A673 (cell line): ENCODE data around the gene QRICH2. TPM values are rescaled to one million over a fixed set of nuclear protein-coding genes. Genes with fewer than 3 reads are reported as not detected.

ENCODE experiments used
- BruUV-seq: library from RNA; stranded (reverse); fragments of 400-500 nt; replicated peaks from 2 replicates; lab custom pipeline; 2021; lab: Mats Ljungman, UMichigan
- CTCF ChIA-PET: fragments of 300-600 bp; sonication (Branson Sonifier 250); formaldehyde crosslinking; loops from one replicate; lab custom pipeline; 2022; ENCODE audit warnings: antibody characterized with exemption; lab: Charles Lee
- POLR2A ChIA-PET: fragments of 300-600 bp; sonication (Branson Sonifier 250); formaldehyde crosslinking; loops from one replicate; lab custom pipeline; 2022; ENCODE audit warnings: antibody characterized with exemption; ENCODE audit not compliant: low non-redundant PET; lab: Charles Lee
- DNase-seq: peaks from one replicate; pipeline ENCODE4 v3.0.0-alpha.2; 2015; ENCODE audit warnings: low spot score
- H3K27ac ChIP-seq: fragments of 200-600 bp; sonication (generic); 2 replicates; pipeline ENCODE4 v1.5.1; 2016; ENCODE audit warnings: mixed run types, low read depth, mild to moderate bottlenecking, mixed read lengths, antibody characterized with exemption, low read length; ENCODE audit not compliant: poor library complexity, severe bottlenecking
- H3K27me3 ChIP-seq: fragments of 200-600 bp; sonication (generic); replicated peaks from 2 replicates; pipeline ENCODE4 v1.6.1; 2017; ENCODE audit warnings: mixed run types, low read depth, mild to moderate bottlenecking, mixed read lengths, antibody characterized with exemption, low read length; ENCODE audit not compliant: insufficient read depth, poor library complexity
- H3K36me3 ChIP-seq: fragments of 200-600 bp; sonication (generic); 2 replicates; pipeline ENCODE4 v1.6.1; 2016; ENCODE audit warnings: mixed run types, mild to moderate bottlenecking, mixed read lengths, antibody characterized with exemption, low read length; ENCODE audit not compliant: insufficient read depth, poor library complexity, severe bottlenecking
- H3K4me1 ChIP-seq: fragments of 200-600 bp; sonication (generic); 2 replicates; pipeline ENCODE4 v1.6.1; 2017; ENCODE audit warnings: mixed run types, mild to moderate bottlenecking, mixed read lengths, antibody characterized with exemption, low read length; ENCODE audit not compliant: insufficient read depth, poor library complexity, severe bottlenecking
- H3K4me3 ChIP-seq: fragments of 200-600 bp; sonication (generic); 2 replicates; pipeline ENCODE4 v1.5.1; 2016; ENCODE audit warnings: low read depth, mixed run types, mild to moderate bottlenecking, mixed read lengths, low read length; ENCODE audit not compliant: poor library complexity, severe bottlenecking
- H3K9me3 ChIP-seq: fragments of 200-600 bp; sonication (generic); 2 replicates; pipeline ENCODE4 v1.6.1; 2016; ENCODE audit warnings: mixed run types, low read depth, mild to moderate bottlenecking, mixed read lengths, antibody characterized with exemption, low read length; ENCODE audit not compliant: poor library complexity, severe bottlenecking
- EZH2 ChIP-seq: fragments of 200-600 bp; sonication (generic); IDR thresholded peaks from 2 replicates; pipeline ENCODE4 v1.6.1; 2017; ENCODE audit warnings: borderline replicate concordance, low read depth, mild to moderate bottlenecking, mixed read lengths, antibody characterized with exemption, low read length; ENCODE audit not compliant: poor library complexity, severe bottlenecking
- intact Hi-C: fragments of 100-400 bp; cut with micrococcal nuclease; formaldehyde crosslinking; loops from one replicate; pipeline ENCODE4 v1.10.0; 2022; ENCODE audit not compliant: unreplicated experiment
- total RNA-seq: library from RNA; stranded (reverse); gene quantifications from 2 replicates; pipeline ENCODE4 v1.2.3, GENCODE V29; 2021
- TF ChIP-seq, protein P1 (sequence below): fragments of 300-800, 200-600 bp; sonication (generic); conservative IDR thresholded peaks from 2 replicates; pipeline ENCODE4 v1.5.1; 2017; ENCODE audit warnings: low read depth, mild to moderate bottlenecking, antibody characterized with exemption, low read length, moderate library complexity, mixed read lengths

The QRICH2 gene
- total RNA-seq, 1 experiment from 2014 or later, result 4.3 TPM

DNA sequence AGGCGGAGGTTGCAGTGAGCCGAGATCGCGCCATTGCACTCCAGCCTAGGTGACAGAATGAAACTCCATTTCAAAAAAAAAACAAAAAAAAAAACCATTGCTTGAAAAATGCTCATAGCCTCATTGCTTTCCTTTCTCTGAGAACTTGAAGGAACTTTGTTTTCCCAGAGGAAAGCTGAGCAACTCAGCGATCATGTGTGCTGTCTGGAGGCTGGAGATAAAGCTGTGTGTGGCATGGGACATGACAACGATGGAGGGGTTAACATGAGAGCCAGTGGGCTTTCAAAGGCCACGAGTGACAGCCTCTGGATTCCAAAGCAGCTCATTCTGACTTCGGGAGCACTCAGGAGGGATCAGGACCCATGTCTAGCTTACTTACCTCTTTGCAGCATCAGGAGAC is 21.6 kb upstream of the QRICH2 start:
- H3K4me1 ChIP-seq, result no peaks in the 10 kb centered on the region
- POLR2A ChIA-PET, result no interaction called here
- peaks cover 23% of the 10 kb centered on the region for H3K36me3 ChIP-seq
- no peak for DNase-seq
- no peak overlapping the region for H3K27ac ChIP-seq
- H3K27me3 ChIP-seq, result no peaks in the 10 kb centered on the region
- CTCF ChIA-PET, result no interaction called here
- no TSS peak for BruUV-seq
- no peak overlapping the region for H3K4me3 ChIP-seq
- TF ChIP-seq, protein P1, sequence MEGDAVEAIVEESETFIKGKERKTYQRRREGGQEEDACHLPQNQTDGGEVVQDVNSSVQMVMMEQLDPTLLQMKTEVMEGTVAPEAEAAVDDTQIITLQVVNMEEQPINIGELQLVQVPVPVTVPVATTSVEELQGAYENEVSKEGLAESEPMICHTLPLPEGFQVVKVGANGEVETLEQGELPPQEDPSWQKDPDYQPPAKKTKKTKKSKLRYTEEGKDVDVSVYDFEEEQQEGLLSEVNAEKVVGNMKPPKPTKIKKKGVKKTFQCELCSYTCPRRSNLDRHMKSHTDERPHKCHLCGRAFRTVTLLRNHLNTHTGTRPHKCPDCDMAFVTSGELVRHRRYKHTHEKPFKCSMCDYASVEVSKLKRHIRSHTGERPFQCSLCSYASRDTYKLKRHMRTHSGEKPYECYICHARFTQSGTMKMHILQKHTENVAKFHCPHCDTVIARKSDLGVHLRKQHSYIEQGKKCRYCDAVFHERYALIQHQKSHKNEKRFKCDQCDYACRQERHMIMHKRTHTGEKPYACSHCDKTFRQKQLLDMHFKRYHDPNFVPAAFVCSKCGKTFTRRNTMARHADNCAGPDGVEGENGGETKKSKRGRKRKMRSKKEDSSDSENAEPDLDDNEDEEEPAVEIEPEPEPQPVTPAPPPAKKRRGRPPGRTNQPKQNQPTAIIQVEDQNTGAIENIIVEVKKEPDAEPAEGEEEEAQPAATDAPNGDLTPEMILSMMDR, result no peak
- no peak for TF ChIP-seq EZH2
- no peaks in the 10 kb centered on the region for H3K9me3 ChIP-seq
- intact Hi-C loops, result no loop called here

DNA sequence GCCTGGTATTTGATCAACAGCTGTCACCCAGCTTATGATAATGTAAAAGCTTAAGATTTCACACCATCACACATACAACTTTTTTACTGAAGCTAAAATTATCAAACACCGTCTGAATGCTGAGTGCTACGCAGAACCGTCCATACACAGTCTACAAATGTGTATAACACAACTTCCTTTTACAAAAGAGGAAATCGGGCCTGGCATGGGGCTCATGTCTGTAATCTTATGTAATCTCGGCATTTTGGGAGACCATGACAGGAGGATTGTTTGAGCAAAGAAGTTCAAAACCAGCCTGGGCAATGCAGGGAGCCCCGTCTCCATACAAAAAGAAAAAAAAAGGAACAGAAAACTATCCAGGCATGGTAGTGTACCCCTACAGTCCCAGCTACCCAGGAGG is 19.6 kb upstream of the QRICH2 start:
- POLR2A ChIA-PET, result no interaction called here
- TF ChIP-seq, protein P1, result no peak
- TF ChIP-seq EZH2, result no peak

DNA sequence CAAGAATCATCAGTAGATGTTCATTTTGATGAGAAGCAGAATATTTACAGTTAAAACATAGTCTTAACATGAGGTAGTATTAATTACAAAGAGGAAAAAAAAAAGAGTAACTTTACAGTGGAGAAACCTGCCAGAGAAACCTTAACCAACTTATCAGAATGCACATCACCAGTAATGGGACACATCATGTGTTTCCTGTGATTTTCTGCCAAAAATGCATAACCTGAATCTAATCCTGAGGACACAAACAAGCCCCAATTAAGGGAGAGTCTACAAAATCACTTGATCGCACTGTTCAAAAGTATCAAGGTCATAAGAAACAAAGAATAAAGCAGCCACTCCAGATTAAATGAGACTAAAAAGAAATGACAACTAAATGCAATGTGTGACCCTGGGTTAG is 18.2 kb upstream of the QRICH2 start:
- POLR2A ChIA-PET, result no interaction called here
- no peaks in the 10 kb centered on the region for H3K27me3 ChIP-seq
- TF ChIP-seq, protein P1, result no peak
- no peak for TF ChIP-seq EZH2
- CTCF ChIA-PET, result no interaction called here
- DNase-seq, result no peak
- no peak overlapping the region for H3K27ac ChIP-seq
- no peak overlapping the region for H3K4me3 ChIP-seq
- peaks cover 33% of the 10 kb centered on the region for H3K36me3 ChIP-seq
- H3K9me3 ChIP-seq, result no peaks in the 10 kb centered on the region
- no peaks in the 10 kb centered on the region for H3K4me1 ChIP-seq
- intact Hi-C loops, result no loop called here
- BruUV-seq, result no TSS peak

More for the DNA sequence above, 19.6 kb upstream of the QRICH2 start:
- intact Hi-C loops, result no loop called here
- Histone ChIP-seq H3K27me3 (no peaks in the 10 kb centered on the region), H3K4me3 (no peak overlapping the region), H3K36me3 (peaks cover 29% of the 10 kb centered on the region), H3K27ac (no peak overlapping the region), H3K9me3 (no peaks in the 10 kb centered on the region), H3K4me1 (no peaks in the 10 kb centered on the region)
- CTCF ChIA-PET, result no interaction called here
- no peak for DNase-seq
- no TSS peak for BruUV-seq
